ENCODE results near the gene ST7L. TPM values are rescaled to one million over a fixed set of nuclear protein-coding genes. Genes with fewer than 3 reads are reported as not detected.

The ST7L gene
- total RNA-seq, 2 experiments from 2014 or later: 12.3 to 12.5 TPM

GRCh38 chr1:112510340-112510739 lies 108.6 kb downstream of the ST7L start:
- no peak overlapping the region for H3K4me3 Mint-ChIP-seq
- no peaks in the 10 kb centered on the region for H3K9me3 Mint-ChIP-seq (ENCODE audit: insufficient read depth)
- no peak overlapping the region for H3K27ac Mint-ChIP-seq
- POLR2A ChIA-PET: no interaction called here
- ATAC-seq: no peak
- H3K36me3 Mint-ChIP-seq (ENCODE audit: low read depth): no peaks in the 10 kb centered on the region
- peaks cover 29% of the 10 kb centered on the region for H3K27me3 Mint-ChIP-seq (ENCODE audit: low read depth)
- no peak for DNase-seq
- H3K4me1 Mint-ChIP-seq (ENCODE audit: low read depth): peaks cover 11% of the 10 kb centered on the region
- CTCF ChIA-PET: no interaction called here

- no peak for DNase-seq
- ATAC-seq: no peak
- no peaks in the 10 kb centered on the region for H3K36me3 Mint-ChIP-seq (ENCODE audit: low read depth)
- peaks cover 33% of the 10 kb centered on the region for H3K27me3 Mint-ChIP-seq (ENCODE audit: low read depth)
- peaks cover 11% of the 10 kb centered on the region for H3K4me1 Mint-ChIP-seq (ENCODE audit: low read depth)
- ChIA-PET POLR2A (interaction anchor here (1.4 kb wide), 1 partner anchor 33 kb away, joined by 4 read pairs; no protein-coding TSS in a partner anchor), CTCF (no interaction called here)
- no peak overlapping the region for H3K27ac Mint-ChIP-seq
- no peaks in the 10 kb centered on the region for H3K9me3 Mint-ChIP-seq (ENCODE audit: insufficient read depth)
- H3K4me3 Mint-ChIP-seq: peak overlapping the region; percentile 22
These were observed 109.2 kb downstream of the ST7L start for GRCh38 chr1:112509660-112510178.

GRCh38 chr1:112509005-112509659 lies 109.8 kb downstream of the ST7L start:
- peaks cover 38% of the 10 kb centered on the region for H3K27me3 Mint-ChIP-seq (ENCODE audit: low read depth)
- POLR2A ChIA-PET: interaction anchor here (1.4 kb wide), 1 partner anchor 34 kb away, joined by 4 read pairs; no protein-coding TSS in a partner anchor
- CTCF ChIA-PET: interaction anchor here (1.3 kb wide), 1 partner anchor 135 kb away, joined by 3 read pairs; no protein-coding TSS in a partner anchor

GRCh38 chr1:112508278-112509004 lies 110.5 kb downstream of the ST7L start, which contains the start of gene WNT2B:
Gene WNT2B, plus strand, starts transcription at chr1:112508965. Its CDS starts 298 bp downstream, at chr1:112509263.
- ATAC-seq: peak; percentile 84

More at GRCh38 chr1:112509005-112509659, 109.8 kb downstream of the ST7L start:
- ATAC-seq: peak; percentile 59
- DNase-seq: no peak
- peak overlapping the region; percentile 22 for H3K4me3 Mint-ChIP-seq
- H3K36me3 Mint-ChIP-seq (ENCODE audit: low read depth): no peaks in the 10 kb centered on the region
- no peak overlapping the region for H3K27ac Mint-ChIP-seq
- H3K9me3 Mint-ChIP-seq (ENCODE audit: insufficient read depth): no peaks in the 10 kb centered on the region
- peaks cover 11% of the 10 kb centered on the region for H3K4me1 Mint-ChIP-seq (ENCODE audit: low read depth)

GRCh38 chr1:112507921-112508277 lies 111.0 kb downstream of the ST7L start:
- DNase-seq: no peak
- Mint-ChIP-seq H3K9me3 (ENCODE audit: insufficient read depth) (no peaks in the 10 kb centered on the region), H3K27me3 (ENCODE audit: low read depth) (peaks cover 48% of the 10 kb centered on the region), H3K27ac (no peak overlapping the region), H3K4me1 (ENCODE audit: low read depth) (peaks cover 11% of the 10 kb centered on the region), H3K36me3 (ENCODE audit: low read depth) (no peaks in the 10 kb centered on the region), H3K4me3 (peak overlapping the region; percentile 67)
- ATAC-seq: no peak
- POLR2A ChIA-PET: interaction anchor here (0.9 kb wide), 1 partner anchor 110 kb away, joined by 3 read pairs; no protein-coding TSS in a partner anchor
- CTCF ChIA-PET: interaction anchor here (0.7 kb wide), 1 partner anchor 326 kb away, joined by 3 read pairs; no protein-coding TSS in a partner anchor

More at GRCh38 chr1:112508278-112509004, 110.5 kb downstream of the ST7L start, which contains the start of gene WNT2B:
- Mint-ChIP-seq H3K4me3 (peak within 1 kb of the TSS; percentile 67), H3K27me3 (ENCODE audit: low read depth) (peaks cover 43% of the 10 kb centered on the region), H3K36me3 (ENCODE audit: low read depth) (no peaks in the 10 kb centered on the region), H3K27ac (no peak within 1 kb of the TSS), H3K9me3 (ENCODE audit: insufficient read depth) (no peaks in the 10 kb centered on the region), H3K4me1 (ENCODE audit: low read depth) (peaks cover 11% of the 10 kb centered on the region)
- DNase-seq: peak; percentile 61
- ChIA-PET POLR2A (interaction anchor here (0.9 to 1.4 kb wide), 2 partner anchors 34 to 110 kb away, joined by 3 to 4 read pairs; no protein-coding TSS in a partner anchor), CTCF (interaction anchor here (0.7 to 1.3 kb wide), 2 partner anchors 134 to 327 kb away, joined by 3 read pairs; no protein-coding TSS in a partner anchor)

GRCh38 chr1:112507336-112507735 lies 111.6 kb downstream of the ST7L start:
- peak overlapping the region; percentile 67 for H3K4me3 Mint-ChIP-seq
- ATAC-seq: no peak
- no peaks in the 10 kb centered on the region for H3K9me3 Mint-ChIP-seq (ENCODE audit: insufficient read depth)
- no peak overlapping the region for H3K27ac Mint-ChIP-seq
- H3K4me1 Mint-ChIP-seq (ENCODE audit: low read depth): peaks cover 12% of the 10 kb centered on the region
- peaks cover 54% of the 10 kb centered on the region for H3K27me3 Mint-ChIP-seq (ENCODE audit: low read depth)
- H3K36me3 Mint-ChIP-seq (ENCODE audit: low read depth): no peaks in the 10 kb centered on the region
- ChIA-PET POLR2A (no interaction called here), CTCF (no interaction called here)
- no peak for DNase-seq

GRCh38 chr1:112506731-112507130 lies 112.2 kb downstream of the ST7L start:
- H3K4me1 Mint-ChIP-seq (ENCODE audit: low read depth): peaks cover 14% of the 10 kb centered on the region
- no peaks in the 10 kb centered on the region for H3K36me3 Mint-ChIP-seq (ENCODE audit: low read depth)
- no peaks in the 10 kb centered on the region for H3K9me3 Mint-ChIP-seq (ENCODE audit: insufficient read depth)
- no peak for ATAC-seq
- ChIA-PET POLR2A (no interaction called here), CTCF (no interaction called here)
- no peak overlapping the region for H3K27ac Mint-ChIP-seq
- peaks cover 55% of the 10 kb centered on the region for H3K27me3 Mint-ChIP-seq (ENCODE audit: low read depth)
- no peak for DNase-seq
- no peak overlapping the region for H3K4me3 Mint-ChIP-seq

GRCh38 chr1:112506306-112506705 lies 112.6 kb downstream of the ST7L start:
- CTCF ChIA-PET: interaction anchor here (1.4 kb wide), 1 partner anchor 115 kb away, joined by 3 read pairs; no protein-coding TSS in a partner anchor
- no peaks in the 10 kb centered on the region for H3K36me3 Mint-ChIP-seq (ENCODE audit: low read depth)
- no peak for DNase-seq
- no peaks in the 10 kb centered on the region for H3K9me3 Mint-ChIP-seq (ENCODE audit: insufficient read depth)
- no peak for ATAC-seq
- H3K4me3 Mint-ChIP-seq: no peak overlapping the region
- peaks cover 18% of the 10 kb centered on the region for H3K4me1 Mint-ChIP-seq (ENCODE audit: low read depth)
- no peak overlapping the region for H3K27ac Mint-ChIP-seq
- POLR2A ChIA-PET: no interaction called here
- H3K27me3 Mint-ChIP-seq (ENCODE audit: low read depth): peaks cover 56% of the 10 kb centered on the region

GRCh38 chr1:112505878-112506277 lies 113.1 kb downstream of the ST7L start:
- ChIA-PET CTCF (interaction anchor here (1.4 kb wide), 1 partner anchor 115 kb away, joined by 3 read pairs; no protein-coding TSS in a partner anchor), POLR2A (no interaction called here)
- no peaks in the 10 kb centered on the region for H3K9me3 Mint-ChIP-seq (ENCODE audit: insufficient read depth)
- ATAC-seq (no peak), DNase-seq (no peak)
- peaks cover 18% of the 10 kb centered on the region for H3K4me1 Mint-ChIP-seq (ENCODE audit: low read depth)
- no peak overlapping the region for H3K27ac Mint-ChIP-seq
- no peak overlapping the region for H3K4me3 Mint-ChIP-seq
- no peaks in the 10 kb centered on the region for H3K36me3 Mint-ChIP-seq (ENCODE audit: low read depth)
- peaks cover 59% of the 10 kb centered on the region for H3K27me3 Mint-ChIP-seq (ENCODE audit: low read depth)

- ATAC-seq (no peak), DNase-seq (no peak)
- H3K4me3 Mint-ChIP-seq: no peak overlapping the region
- no peaks in the 10 kb centered on the region for H3K9me3 Mint-ChIP-seq (ENCODE audit: insufficient read depth)
- H3K27me3 Mint-ChIP-seq (ENCODE audit: low read depth): peaks cover 55% of the 10 kb centered on the region
- POLR2A ChIA-PET: no interaction called here
- H3K27ac Mint-ChIP-seq: no peak overlapping the region
- no peaks in the 10 kb centered on the region for H3K36me3 Mint-ChIP-seq (ENCODE audit: low read depth)
- CTCF ChIA-PET: interaction anchor here (1.4 kb wide), 1 partner anchor 114 kb away, joined by 3 read pairs; no protein-coding TSS in a partner anchor
- peaks cover 18% of the 10 kb centered on the region for H3K4me1 Mint-ChIP-seq (ENCODE audit: low read depth)
These were observed 113.5 kb downstream of the ST7L start for GRCh38 chr1:112505400-112505785.

- Mint-ChIP-seq H3K9me3 (ENCODE audit: insufficient read depth) (no peaks in the 10 kb centered on the region), H3K4me3 (no peak overlapping the region), H3K4me1 (ENCODE audit: low read depth) (peaks cover 18% of the 10 kb centered on the region), H3K27me3 (ENCODE audit: low read depth) (peaks cover 52% of the 10 kb centered on the region), H3K27ac (no peak overlapping the region), H3K36me3 (ENCODE audit: low read depth) (no peaks in the 10 kb centered on the region)
- no peak for ATAC-seq
- CTCF ChIA-PET: interaction anchor here (1.4 kb wide), 2 partner anchors 114 to 203 kb away, joined by 3 to 4 read pairs; no protein-coding TSS in a partner anchor
- POLR2A ChIA-PET: no interaction called here
- no peak for DNase-seq
These were observed 114.1 kb downstream of the ST7L start for GRCh38 chr1:112504661-112505399.

All from activated CD8-positive, alpha-beta T cell treated with anti-CD3 and anti-CD28 coated beads, Interleukin-2, amount 10 ng/mL, durations not matched to agents 7 days and 5 days (primary cell).